ENCODE data around the gene MIB2. TPM values are rescaled to one million over a fixed set of nuclear protein-coding genes. Genes with fewer than 3 reads are reported as not detected.

MIB2 gene
- polyA plus RNA-seq, 1 donor from 2014 or later: 106 TPM

GRCh38 chr1:1609822-1610485 is 5.3 kb upstream of the MIB2 start:
- Histone ChIP-seq H3K4me2 (ENCODE audit: low read length) (no peak overlapping the region), H3K36me3 (ENCODE audit: insufficient read depth, low read length) (no peaks in the 10 kb centered on the region), H2AFZ (ENCODE audit: low read depth, low read length) (no peak overlapping the region), H4K20me1 (ENCODE audit: insufficient read depth) (no peaks in the 10 kb centered on the region), H3K9ac (ENCODE audit: low read length) (no peak overlapping the region), H3F3A (ENCODE audit: insufficient read depth, low read length, poor library complexity, severe bottlenecking) (no peaks in the 10 kb centered on the region), H3K27ac (ENCODE audit: low read length) (no peak overlapping the region), H3K27me3 (ENCODE audit: insufficient read depth, low read depth, low read length) (no peaks in the 10 kb centered on the region), H3K4me3 (ENCODE audit: low read length) (no peak overlapping the region), H3K79me2 (replicated peaks; ENCODE audit: insufficient read depth, low read length) (peaks cover 13% of the 10 kb centered on the region), H3K9me2 (ENCODE audit: insufficient read depth, low read length) (no peaks in the 10 kb centered on the region), H3K9me3 (ENCODE audit: low read length) (no peaks in the 10 kb centered on the region)
- TF ChIP-seq SMC3 (conservative IDR thresholded peaks at IDR 0.05; ENCODE audit: poor library complexity) (no peak), TAF1 (IDR thresholded peaks at IDR 0.05; ENCODE audit: low read depth) (no peak), MXI1 (conservative IDR thresholded peaks at IDR 0.05; ENCODE audit: poor library complexity, severe bottlenecking) (no peak), RAD21 (conservative IDR thresholded peaks at IDR 0.05) (no peak), POLR2AphosphoS5 (IDR thresholded peaks at IDR 0.05) (no peak)
- TF ChIP-seq, protein P1, sequence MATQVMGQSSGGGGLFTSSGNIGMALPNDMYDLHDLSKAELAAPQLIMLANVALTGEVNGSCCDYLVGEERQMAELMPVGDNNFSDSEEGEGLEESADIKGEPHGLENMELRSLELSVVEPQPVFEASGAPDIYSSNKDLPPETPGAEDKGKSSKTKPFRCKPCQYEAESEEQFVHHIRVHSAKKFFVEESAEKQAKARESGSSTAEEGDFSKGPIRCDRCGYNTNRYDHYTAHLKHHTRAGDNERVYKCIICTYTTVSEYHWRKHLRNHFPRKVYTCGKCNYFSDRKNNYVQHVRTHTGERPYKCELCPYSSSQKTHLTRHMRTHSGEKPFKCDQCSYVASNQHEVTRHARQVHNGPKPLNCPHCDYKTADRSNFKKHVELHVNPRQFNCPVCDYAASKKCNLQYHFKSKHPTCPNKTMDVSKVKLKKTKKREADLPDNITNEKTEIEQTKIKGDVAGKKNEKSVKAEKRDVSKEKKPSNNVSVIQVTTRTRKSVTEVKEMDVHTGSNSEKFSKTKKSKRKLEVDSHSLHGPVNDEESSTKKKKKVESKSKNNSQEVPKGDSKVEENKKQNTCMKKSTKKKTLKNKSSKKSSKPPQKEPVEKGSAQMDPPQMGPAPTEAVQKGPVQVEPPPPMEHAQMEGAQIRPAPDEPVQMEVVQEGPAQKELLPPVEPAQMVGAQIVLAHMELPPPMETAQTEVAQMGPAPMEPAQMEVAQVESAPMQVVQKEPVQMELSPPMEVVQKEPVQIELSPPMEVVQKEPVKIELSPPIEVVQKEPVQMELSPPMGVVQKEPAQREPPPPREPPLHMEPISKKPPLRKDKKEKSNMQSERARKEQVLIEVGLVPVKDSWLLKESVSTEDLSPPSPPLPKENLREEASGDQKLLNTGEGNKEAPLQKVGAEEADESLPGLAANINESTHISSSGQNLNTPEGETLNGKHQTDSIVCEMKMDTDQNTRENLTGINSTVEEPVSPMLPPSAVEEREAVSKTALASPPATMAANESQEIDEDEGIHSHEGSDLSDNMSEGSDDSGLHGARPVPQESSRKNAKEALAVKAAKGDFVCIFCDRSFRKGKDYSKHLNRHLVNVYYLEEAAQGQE (IDR thresholded peaks at IDR 0.05; ENCODE audit: borderline replicate concordance): no peak
- TF ChIP-seq, protein P2, sequence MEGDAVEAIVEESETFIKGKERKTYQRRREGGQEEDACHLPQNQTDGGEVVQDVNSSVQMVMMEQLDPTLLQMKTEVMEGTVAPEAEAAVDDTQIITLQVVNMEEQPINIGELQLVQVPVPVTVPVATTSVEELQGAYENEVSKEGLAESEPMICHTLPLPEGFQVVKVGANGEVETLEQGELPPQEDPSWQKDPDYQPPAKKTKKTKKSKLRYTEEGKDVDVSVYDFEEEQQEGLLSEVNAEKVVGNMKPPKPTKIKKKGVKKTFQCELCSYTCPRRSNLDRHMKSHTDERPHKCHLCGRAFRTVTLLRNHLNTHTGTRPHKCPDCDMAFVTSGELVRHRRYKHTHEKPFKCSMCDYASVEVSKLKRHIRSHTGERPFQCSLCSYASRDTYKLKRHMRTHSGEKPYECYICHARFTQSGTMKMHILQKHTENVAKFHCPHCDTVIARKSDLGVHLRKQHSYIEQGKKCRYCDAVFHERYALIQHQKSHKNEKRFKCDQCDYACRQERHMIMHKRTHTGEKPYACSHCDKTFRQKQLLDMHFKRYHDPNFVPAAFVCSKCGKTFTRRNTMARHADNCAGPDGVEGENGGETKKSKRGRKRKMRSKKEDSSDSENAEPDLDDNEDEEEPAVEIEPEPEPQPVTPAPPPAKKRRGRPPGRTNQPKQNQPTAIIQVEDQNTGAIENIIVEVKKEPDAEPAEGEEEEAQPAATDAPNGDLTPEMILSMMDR (IDR thresholded peaks at IDR 0.05; ENCODE audit: poor library complexity, severe bottlenecking): no peak

GRCh38 chr1:1610796-1611195 is 4.5 kb upstream of the MIB2 start:
- H3K79me2 ChIP-seq (replicated peaks; ENCODE audit: insufficient read depth, low read length): peaks cover 13% of the 10 kb centered on the region

More at GRCh38 chr1:1610796-1611195, 4.5 kb upstream of the MIB2 start:
- H3K27me3 ChIP-seq (ENCODE audit: insufficient read depth, low read depth, low read length): no peaks in the 10 kb centered on the region
- no peak overlapping the region for H3K27ac ChIP-seq (ENCODE audit: low read length)
- TF ChIP-seq, protein P1 (IDR thresholded peaks at IDR 0.05; ENCODE audit: borderline replicate concordance): no peak
- TF ChIP-seq SMC3 (conservative IDR thresholded peaks at IDR 0.05; ENCODE audit: poor library complexity) (no peak), EZH2 (IDR thresholded peaks at IDR 0.05; ENCODE audit: borderline replicate concordance, insufficient read depth, low read length, poor library complexity, severe bottlenecking) (no peak), RAD21 (conservative IDR thresholded peaks at IDR 0.05) (no peak), TAF1 (IDR thresholded peaks at IDR 0.05; ENCODE audit: low read depth) (no peak), MXI1 (conservative IDR thresholded peaks at IDR 0.05; ENCODE audit: poor library complexity, severe bottlenecking) (no peak), EP300 (conservative IDR thresholded peaks at IDR 0.05; ENCODE audit: poor library complexity, severe bottlenecking) (no peak), POLR2AphosphoS5 (IDR thresholded peaks at IDR 0.05) (no peak)
- TF ChIP-seq, protein P2 (IDR thresholded peaks at IDR 0.05; ENCODE audit: poor library complexity, severe bottlenecking): no peak
- no peaks in the 10 kb centered on the region for H4K20me1 ChIP-seq (ENCODE audit: insufficient read depth)
- no peaks in the 10 kb centered on the region for H3K9me3 ChIP-seq (ENCODE audit: low read length)
- H2AFZ ChIP-seq (ENCODE audit: low read depth, low read length): no peak overlapping the region
- no peak overlapping the region for H3K9ac ChIP-seq (ENCODE audit: low read length)
- H3F3A ChIP-seq (ENCODE audit: insufficient read depth, low read length, poor library complexity, severe bottlenecking): no peaks in the 10 kb centered on the region
- H3K4me3 ChIP-seq (ENCODE audit: low read length): no peak overlapping the region
- no peak overlapping the region for H3K4me2 ChIP-seq (ENCODE audit: low read length)
- no peaks in the 10 kb centered on the region for H3K36me3 ChIP-seq (ENCODE audit: insufficient read depth, low read length)
- H3K9me2 ChIP-seq (ENCODE audit: insufficient read depth, low read length): no peaks in the 10 kb centered on the region
